22Rv1 (cell line): ENCODE data around the gene C16orf78.

Experiments used
- ZFX ChIP-seq: fragments of 450-650 bp; IDR thresholded peaks from 2 replicates; pipeline ENCODE4 v1.6.1; 2017; ENCODE audit warnings: antibody characterized with exemption, borderline replicate concordance
- TF ChIP-seq, protein P1 (sequence below): fragments of 450-650 bp; IDR thresholded peaks from 2 replicates; pipeline ENCODE4 v1.5.1; 2017; ENCODE audit warnings: mild to moderate bottlenecking

DNA sequence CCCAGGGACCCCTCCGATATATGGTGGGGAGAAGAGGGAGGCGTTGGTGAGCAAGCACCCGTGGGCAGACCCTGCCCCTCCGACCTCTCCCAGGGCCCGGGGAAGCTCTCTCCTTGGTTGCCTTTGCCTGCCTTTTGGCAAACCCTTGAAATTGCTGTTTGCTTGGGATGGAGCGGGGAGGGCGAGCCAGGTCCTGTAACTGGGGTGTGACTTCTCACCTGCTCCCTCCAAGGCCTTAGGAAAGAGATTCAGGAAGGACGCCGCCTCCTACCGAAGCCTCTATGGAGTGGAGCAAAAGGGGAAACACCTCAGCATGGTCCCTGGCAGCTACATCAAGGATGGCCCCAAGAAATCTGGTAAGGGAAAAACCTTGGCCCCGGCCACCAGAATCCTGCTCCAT, 4.6 kb downstream of the C16orf78 start:
- TF ChIP-seq, protein P1, sequence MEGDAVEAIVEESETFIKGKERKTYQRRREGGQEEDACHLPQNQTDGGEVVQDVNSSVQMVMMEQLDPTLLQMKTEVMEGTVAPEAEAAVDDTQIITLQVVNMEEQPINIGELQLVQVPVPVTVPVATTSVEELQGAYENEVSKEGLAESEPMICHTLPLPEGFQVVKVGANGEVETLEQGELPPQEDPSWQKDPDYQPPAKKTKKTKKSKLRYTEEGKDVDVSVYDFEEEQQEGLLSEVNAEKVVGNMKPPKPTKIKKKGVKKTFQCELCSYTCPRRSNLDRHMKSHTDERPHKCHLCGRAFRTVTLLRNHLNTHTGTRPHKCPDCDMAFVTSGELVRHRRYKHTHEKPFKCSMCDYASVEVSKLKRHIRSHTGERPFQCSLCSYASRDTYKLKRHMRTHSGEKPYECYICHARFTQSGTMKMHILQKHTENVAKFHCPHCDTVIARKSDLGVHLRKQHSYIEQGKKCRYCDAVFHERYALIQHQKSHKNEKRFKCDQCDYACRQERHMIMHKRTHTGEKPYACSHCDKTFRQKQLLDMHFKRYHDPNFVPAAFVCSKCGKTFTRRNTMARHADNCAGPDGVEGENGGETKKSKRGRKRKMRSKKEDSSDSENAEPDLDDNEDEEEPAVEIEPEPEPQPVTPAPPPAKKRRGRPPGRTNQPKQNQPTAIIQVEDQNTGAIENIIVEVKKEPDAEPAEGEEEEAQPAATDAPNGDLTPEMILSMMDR: no peak
- no peak for TF ChIP-seq ZFX
